Measurements from ENCODE around the gene MYO1D.
"Not testable (repeated sequence)": the region's sequence is repeated elsewhere in the genome, so short reads cannot be mapped to it uniquely, and the experiment has no call there.

Gene MYO1D

DNA sequence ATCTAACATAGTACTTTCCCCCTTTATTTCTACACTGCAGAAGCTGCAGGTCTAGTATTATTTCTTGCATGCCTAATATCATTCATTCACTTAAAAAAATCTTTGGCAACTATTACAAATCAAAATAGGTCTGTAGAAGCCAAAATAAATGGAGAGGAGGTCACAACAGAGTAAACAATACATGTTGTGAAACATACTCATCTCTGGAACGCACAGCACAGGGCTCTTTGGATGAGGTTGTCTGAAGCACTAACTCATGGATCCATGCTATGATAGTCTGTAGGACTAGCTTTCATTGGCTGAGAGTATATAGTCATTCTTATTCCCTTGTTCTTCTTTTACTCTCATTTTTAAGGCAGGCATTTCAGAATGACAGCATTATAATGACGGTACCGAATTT, 21.3 kb downstream of the MYO1D start:
- DNase-seq (ENCODE audit: low spot score), result no peak

DNA sequence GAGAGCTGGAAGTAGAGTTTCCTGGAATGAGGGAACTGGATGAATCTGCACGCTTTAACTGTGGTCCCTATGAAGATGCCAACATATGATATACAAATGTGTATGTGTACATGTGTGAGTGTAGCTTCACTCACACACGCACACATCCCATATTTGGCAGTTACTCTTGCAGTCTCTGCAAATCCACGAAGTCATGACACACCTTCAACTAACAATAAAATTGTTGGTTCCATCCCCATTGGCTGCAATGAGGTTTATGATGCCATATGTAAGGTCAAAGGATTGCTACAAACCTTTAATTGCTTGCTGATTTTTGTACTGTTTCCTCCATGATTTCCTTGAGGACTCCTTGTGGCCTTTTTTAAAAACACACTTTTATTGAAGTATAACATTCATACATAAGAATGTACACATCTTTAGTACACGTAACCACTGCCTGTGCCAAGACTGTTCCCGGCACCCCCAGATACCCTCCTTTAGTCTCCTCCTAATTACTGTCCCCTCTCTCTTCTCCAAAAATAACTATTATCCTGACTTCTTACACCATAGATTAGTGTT, 22.0 kb downstream of the MYO1D start:
- no peak for DNase-seq (ENCODE audit: low spot score)

DNA sequence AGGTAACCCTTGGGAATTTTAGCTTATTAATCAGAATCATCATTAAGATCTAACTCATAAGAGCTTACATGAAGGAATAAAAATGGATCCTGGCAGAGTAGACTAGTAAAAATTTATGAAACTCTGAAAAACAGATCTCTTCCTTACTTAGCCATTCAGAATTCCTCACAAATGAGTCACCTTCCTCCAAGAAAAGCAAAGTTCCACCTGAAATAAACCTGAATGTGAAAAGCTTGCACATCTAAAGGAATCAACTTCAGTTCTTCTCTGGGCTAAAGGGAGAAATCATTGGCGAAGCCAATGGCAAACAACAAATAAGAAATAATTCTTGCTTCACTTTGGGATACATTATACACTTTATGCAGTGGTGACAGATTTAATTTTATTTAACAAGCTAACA, 22.7 kb downstream of the MYO1D start:
- DNase-seq (ENCODE audit: low spot score), result peak; percentile 75

DNA sequence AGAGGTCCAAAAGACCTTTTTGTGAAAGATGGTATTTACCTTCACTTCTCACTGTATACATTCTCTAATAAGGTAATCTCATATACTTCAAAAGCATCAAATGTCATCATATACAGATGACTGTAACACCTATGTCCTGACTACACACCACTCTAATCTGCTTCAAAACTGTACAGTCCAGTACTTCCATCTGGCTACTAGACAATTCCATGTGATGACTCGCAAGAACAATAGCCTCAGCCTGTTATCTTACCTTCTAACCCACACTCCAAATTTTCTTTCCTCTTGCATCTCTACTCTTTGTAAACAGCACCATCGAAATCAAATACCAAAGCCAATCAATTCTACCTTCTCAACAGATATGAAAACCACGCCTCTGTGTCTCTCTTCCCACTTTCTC, 24.1 kb downstream of the MYO1D start:
- no peak for DNase-seq (ENCODE audit: low spot score)

DNA sequence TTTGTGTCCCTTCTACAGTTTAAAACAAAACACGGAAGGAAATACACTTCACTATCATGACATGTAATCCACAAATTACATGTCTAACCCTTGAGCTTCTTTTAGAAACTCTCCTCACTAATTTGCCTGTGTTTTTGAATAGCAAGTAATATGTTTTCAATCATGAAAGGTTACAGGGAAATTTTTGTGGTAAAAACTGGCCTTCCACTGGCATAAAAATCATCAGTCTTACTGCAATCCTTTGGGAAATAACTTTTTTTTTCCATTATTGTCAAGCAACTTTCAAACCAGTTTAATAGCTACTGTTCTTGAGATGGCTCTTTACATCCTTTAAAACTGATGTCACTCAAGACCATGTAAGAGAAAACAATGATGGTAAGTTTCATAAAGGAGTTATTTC, 27.0 kb downstream of the MYO1D start:
- DNase-seq (ENCODE audit: low spot score), result no peak

DNA sequence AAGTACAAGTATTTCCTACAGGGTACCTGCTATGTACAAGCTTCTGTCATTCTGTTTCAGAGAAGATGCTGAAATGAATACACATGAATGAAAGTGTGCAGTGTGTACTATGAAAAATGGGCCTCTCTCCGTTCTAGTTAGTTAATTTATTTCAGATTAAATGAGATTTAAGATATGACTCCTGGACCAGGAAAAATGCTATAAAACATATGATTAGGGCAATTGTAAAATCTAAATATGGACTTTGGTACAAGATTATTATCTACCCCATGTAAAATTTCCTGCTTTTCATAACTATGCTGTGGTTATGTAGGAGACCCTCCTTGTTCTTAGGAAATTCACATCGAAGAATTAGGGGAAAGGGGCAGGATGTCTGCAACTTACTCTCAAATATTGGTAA, 28.9 kb downstream of the MYO1D start:
- DNase-seq (ENCODE audit: low spot score), result no peak

DNA sequence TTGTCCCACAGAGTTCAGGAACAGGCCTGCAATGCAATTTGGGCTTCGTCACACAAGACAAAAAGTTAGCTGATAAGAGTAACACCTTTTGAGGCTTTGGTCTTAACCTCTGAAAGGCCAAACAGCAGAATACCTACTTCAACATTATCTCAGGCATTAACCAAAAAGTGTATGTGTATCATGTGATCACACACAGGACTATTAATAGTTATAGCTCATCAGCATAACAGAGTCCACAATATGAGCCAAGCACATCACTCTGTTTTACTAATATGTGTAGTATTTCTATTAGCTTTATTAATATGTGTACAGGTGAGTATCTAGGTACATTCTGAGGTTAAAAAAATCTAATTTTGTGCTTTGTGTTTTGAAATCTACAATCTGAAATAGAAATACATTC, 30.8 kb downstream of the MYO1D start:
- DNase-seq (ENCODE audit: low spot score), result no peak

DNA sequence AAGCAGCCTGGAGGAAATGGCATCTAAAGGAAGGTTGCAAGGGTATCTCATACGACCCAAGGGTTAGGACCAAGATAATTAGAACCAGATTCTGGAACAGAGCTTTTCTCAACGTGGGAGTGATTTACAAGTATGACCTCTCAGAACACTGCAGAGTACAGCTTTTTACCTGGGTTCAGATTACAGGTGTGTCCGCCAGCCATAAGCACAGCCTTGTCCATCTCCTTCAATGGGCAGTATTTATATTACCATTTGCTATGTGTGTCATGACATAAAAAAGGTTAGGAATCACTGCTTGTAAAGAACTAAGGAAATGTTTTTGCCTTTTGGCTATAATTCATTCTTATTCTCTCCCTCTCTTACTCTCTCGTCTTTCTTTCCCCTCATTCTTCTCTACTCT, 36.7 kb downstream of the MYO1D start:
- DNase-seq (ENCODE audit: low spot score), result no peak

DNA sequence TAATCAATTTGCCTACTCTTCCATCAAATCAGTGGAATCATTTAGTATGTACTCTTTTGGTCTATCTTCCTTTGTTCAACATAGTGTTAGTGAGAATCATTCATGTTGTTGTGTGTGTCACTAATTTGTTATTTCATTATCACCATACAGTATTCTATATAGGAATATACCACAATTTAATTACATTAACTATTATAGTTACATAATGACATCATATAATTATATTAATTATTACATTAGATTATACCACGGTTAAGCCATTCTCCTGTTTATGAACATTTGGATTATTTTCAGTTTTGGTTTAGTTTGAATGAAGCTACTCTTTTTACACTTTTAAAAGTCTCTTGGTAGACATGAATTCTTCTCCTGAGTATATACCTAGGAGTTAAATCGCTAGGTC, 40.4 kb downstream of the MYO1D start:
- DNase-seq (ENCODE audit: low spot score), result no peak

DNA sequence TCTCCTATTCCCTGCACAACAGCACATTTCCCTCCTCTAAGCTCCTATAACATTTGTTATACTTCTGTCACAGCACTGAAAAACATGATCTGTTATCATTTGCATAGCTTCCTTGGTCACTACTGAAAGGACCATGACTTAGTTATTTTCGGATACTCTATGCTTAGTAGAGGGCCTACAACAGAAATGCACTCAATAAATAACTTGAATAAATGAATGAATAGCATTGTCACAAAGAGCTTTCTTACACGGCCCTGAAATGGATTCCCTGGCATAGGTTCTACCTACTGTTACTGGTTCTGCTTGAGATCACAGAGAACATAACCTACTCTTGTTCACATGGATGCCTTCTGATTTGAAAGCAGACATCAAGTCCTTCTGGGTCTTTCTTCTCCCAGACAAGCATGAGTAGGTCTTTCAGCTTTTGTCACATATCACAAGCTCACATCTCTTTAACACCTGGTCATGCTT, 41.6 kb downstream of the MYO1D start:
- DNase-seq (ENCODE audit: low spot score), result no peak

DNA sequence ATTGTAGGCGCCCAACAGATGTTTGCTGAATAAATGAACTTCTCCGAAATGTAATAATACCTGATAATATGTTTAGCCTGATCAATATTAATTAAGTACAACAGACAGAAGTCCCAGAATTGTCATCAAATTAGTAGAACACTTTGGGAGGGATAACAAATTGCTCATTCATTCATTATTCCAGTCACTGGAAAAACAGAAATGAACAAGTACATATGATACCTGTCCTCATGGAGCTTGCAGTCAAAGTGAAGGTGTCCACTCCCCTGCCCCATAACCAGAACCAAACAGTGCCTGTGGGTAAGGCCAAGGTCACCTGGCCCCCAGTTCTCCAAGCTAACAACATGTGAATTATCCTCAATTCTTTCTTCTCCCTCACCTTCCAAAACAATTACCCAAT, 42.8 kb downstream of the MYO1D start:
- DNase-seq (ENCODE audit: low spot score), result no peak

DNA sequence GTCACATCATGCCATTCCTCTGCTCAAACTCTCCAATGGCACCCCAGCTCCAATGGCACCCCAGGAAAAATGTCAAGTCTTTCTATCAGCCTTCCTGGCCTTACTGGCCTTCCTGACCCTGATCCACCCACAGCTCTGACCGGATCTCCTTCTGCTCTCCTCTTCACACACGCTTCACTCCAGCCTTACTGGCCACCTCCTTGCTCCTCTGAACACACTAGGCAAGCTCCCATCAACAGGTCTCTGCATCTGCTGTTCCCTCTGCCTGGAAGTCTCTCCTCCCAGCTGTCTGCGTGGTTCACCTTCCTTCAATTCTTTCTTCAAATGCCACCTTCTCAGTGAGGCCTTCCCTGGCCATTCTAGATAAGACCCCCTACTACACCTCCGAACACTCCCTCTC, 43.4 kb downstream of the MYO1D start:
- DNase-seq (ENCODE audit: low spot score), result no peak

DNA sequence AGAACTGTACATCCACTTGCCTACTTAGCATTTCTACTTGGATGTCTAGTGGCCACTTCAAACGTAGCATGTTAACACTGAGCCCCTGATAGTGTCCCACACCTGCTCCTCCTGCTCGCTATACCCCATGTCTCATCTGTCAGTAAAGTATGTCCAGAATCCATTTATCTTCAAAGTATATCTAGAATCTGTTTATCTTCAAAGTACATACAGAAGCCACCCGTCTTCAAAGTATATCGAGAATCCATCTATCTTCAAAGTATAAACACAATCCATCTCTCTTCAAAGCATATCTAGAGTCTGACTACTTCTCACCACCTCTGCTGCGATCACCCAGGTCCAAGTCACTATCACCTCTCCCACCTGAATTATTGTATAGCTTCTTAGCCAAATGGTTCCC, 43.8 kb downstream of the MYO1D start:
- DNase-seq (ENCODE audit: low spot score), result no peak

DNA sequence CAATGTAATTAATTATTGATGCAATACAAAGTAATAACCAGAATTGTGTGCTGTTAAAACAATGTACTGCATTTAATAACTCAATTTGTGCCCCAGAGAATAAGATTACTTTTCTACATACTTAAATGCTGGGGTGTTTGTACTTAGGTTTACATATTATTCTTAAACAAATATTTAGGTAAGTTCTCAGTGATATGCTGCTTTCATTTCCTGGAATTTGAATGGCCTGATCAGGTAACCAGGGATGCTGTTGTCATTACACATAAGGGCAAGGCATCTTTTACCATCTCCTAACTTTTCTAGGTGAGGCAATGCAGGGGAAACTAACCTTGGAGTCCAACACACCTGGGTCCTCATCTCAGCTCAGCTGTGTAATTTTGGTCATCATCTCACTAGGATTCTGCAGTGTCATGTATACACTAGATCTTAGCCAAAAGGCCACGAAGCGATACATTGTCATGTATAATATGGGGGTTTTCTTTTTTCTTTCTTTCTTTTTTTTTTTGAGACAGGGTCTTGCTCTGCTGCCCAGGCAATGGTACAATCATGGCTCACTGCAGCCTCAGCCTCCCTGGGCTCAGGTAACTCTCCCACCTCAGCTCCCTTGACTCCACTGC, 45.2 kb downstream of the MYO1D start:
- no peak for DNase-seq (ENCODE audit: low spot score)

DNA sequence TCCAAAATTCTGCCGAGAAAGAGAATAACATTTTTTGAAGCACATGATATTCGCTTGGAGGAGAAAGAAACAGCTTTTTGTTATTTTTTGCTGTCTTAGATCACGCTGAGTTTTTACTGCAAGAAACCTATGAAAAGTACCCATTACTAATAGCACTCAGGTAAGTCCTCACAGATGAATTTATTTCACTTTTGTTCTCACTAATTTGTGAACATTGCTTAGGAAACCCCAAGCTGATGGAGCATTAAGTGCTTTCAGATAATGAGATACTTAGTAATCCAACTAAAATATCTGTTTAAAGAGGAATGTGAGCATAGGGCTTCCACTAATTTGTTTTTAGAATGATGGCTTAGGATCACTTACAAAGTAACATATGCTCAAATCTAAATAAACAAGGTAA, 45.7 kb downstream of the MYO1D start:
- DNase-seq (ENCODE audit: low spot score), result no peak

DNA sequence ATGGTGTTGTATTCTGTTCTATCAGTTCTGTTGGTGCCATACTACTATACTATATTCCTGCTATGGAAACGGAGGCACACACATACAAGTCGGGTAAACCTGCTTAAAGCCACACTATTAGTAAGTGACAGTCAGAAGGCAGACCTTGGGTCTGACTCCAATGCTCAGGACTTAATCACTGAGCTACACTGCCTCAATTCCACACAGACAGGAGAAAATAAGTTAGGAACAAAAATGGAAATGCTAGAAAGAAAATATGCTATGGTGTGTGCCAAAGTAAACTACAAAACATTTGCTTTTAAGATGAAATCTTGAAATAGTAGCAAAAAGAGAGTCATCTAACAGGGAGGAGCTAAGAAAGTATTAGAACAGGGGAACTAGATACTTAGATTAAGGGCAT, 48.1 kb downstream of the MYO1D start:
- no peak for DNase-seq (ENCODE audit: low spot score)

DNA sequence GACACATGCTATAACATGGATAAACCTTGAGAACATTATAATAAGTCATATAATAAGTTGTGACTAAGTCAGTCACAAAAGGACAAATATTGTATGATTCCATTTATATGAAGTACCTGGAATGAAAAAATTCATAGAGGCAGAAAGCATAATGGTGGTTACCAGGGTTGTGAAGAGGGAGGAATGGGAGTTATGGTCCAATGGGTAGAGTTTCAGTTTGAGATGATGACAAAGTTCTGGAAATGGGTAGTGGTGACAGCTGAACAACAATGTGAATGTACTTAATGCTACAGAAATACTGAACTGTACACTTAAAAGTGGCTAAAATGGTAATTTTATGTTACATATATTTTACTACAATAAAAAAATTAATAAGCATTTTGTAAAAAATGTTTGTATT, 49.7 kb downstream of the MYO1D start:
- no peak for DNase-seq (ENCODE audit: low spot score)

DNA sequence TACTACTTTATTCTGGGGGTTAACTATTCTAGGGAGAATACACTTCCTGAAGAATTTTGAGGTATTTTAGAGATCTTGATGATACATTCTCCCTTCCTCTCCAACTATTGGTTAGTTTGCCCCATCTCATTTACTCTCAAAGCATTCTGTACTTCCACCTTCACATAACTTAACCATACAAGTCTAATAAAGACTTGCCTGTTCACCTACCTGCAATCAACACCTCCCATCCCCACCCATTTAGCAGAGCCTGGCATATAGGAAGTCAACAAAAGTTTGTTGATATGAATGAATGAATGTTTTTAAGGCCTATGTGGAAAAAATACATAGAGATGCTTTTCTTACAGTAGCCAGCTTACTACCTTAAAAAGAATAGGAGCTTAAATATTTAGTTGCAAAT, 50.8 kb downstream of the MYO1D start:
- DNase-seq (ENCODE audit: low spot score), result no peak

DNA sequence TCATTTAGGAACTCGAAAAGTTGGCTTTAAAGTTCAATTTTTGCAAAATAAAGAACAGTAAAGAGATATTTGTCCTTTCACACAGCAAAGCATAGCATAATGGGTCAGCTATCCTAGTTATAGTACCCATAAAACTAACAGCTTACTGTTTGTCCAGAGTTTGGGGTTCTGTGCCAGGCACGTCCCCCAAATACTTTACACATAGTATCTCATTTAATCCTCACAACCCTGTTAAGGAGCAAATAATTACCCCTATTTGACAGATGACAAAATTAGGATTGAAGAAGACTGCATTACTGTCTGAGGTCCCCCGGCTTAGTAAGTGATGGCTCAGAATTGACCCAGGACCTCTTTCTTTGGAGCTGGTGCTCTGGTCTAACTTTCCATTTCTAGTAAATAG, 52.6 kb downstream of the MYO1D start:
- no peak for DNase-seq (ENCODE audit: low spot score)

DNA sequence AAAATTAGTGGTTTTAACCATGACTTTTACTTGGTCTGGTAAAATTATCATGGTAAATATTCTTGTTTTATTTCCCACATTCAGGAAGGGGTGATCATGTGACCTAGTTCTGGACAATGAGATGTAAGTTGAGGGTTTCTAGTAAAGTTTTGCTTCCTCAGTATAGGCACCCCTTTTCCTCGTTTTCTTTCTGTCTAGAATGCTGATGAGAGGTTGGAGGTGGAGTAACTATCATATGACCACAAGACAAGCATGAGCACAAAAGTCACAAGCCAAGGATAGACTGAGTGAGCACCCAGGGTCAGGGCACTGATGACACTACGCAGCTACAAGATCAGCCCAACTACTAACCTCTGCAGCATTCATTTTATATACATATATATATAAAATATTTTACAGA, 53.9 kb downstream of the MYO1D start:
- no peak for DNase-seq (ENCODE audit: low spot score)

DNA sequence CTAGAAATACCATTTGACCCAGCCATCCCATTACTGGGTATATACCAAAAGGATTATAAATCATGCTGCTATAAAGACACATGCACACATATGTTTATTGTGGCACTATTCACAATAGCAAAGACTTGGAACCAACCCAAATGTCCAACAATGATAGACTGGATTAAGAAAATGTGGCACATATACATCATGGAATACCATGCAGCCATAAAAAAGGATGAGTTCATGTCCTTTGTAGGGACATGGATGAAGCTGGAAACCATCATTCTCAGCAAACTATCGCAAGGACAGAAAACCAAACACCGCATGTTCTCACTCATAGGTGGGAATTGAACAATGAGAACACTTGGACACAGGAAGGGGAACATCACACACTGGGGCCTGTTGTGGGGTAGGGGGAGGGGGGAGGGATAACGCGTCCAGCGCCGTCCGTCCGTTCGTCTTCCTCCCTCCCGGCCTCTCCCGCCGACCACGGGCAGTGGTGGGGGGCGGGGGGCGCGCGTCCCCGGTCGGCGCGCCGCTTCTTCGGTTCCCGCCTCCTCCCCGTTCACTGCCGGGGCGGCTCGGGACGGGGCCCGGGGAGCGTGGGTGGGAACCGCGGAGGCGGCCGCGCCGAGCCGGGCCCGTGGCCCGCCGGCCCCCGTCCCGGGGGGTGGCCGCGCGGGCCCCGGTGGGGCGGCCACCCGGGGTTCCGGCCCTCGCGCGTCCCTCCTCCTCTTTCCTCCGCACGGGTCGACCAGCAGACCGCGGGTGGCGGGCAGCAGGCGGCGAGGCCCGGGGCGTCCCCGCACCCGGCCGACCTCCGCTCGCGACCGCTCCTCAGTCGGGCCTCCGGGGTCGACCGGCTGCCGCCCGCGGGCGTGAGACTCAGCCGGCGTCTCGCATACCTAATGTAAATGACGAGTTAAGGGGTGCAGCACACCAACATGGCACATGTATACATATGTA, 54.7 kb downstream of the MYO1D start:
- not testable (repeated sequence) for DNase-seq (ENCODE audit: low spot score)

DNA sequence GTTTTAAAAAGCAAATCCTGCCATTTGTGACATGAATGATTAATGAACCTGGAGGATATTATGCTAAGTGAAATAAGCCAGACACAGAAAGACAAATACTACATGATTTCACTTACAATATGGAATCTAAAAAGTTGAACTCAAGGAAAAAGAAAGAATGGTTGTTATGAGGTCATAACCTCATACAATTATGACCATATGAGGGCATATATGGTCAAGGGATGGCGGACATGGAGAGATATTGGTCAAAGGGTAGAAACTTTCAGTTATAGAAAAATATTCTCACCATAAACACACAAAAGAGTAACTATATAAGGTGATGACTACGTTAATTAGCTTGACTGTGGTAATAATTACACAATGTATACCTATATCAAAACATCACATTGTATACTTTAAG, 56.5 kb downstream of the MYO1D start:
- DNase-seq (ENCODE audit: low spot score), result no peak

DNA sequence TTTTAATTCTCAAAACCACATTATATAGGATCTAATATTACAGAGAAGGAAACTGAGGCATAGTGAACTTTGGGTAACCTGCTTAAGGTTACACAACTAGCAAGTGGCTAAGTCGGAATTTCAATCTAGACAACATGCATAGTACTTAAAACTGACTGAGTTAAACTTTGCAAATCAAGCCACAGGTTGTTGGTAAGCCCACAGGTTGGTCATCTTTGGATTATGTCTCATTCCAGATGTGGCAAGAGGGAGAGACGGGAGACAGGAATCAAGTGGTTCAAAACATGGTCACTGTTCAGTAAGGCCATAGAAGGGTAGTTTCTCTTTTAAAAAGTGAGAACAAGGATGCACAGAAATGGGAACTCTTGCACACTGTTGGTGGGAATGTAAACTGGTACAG, 57.1 kb downstream of the MYO1D start:
- DNase-seq (ENCODE audit: low spot score), result no peak

Data from kidney capillary endothelial cell (primary cell).